Trophoblast cell (in vitro differentiated cells and primary cell): ENCODE measurements around the gene MTNR1B. TPM values are rescaled to one million over a fixed set of nuclear protein-coding genes. Genes with fewer than 3 reads are reported as not detected.

Experiments used
- DNase-seq, 2 donors: peaks; one replicate each; pipeline ENCODE4 v3.0.0-alpha.2; 2016
- H2AFZ ChIP-seq: 2 replicates; pipeline ENCODE4 v1.6.1; 2013; ENCODE audit warnings: low read length, moderate library complexity, mild to moderate bottlenecking; ENCODE audit not compliant: insufficient read depth, poor library complexity
- H2AK5ac ChIP-seq: 2 replicates; pipeline ENCODE4 v1.6.1; 2013; ENCODE audit warnings: mild to moderate bottlenecking, low read length
- H2BK120ac ChIP-seq: 2 replicates; pipeline ENCODE4 v1.6.1; 2013; ENCODE audit warnings: low read length, mild to moderate bottlenecking, moderate library complexity; ENCODE audit not compliant: insufficient read depth, poor library complexity
- H2BK12ac ChIP-seq: 2 replicates; pipeline ENCODE4 v1.6.1; 2013; ENCODE audit warnings: mild to moderate bottlenecking, low read length, moderate library complexity
- H2BK5ac ChIP-seq: 2 replicates; pipeline ENCODE4 v1.6.1; 2013; ENCODE audit warnings: low read length, low read depth, moderate library complexity, mild to moderate bottlenecking; ENCODE audit not compliant: poor library complexity
- H3K14ac ChIP-seq: 2 replicates; pipeline ENCODE4 v1.6.1; 2013; ENCODE audit warnings: mild to moderate bottlenecking, low read length
- H3K18ac ChIP-seq: 2 replicates; pipeline ENCODE4 v1.6.1; 2013; ENCODE audit warnings: mild to moderate bottlenecking, low read length
- H3K23ac ChIP-seq: 2 replicates; pipeline ENCODE4 v1.6.1; 2013; ENCODE audit warnings: low read length
- H3K27ac ChIP-seq: 2 replicates; pipeline ENCODE4 v1.5.1; 2013; ENCODE audit warnings: low read depth, mild to moderate bottlenecking, inconsistent platforms, low read length, moderate library complexity
- H3K27me3 ChIP-seq: 2 replicates; pipeline ENCODE4 v1.6.1; 2013; ENCODE audit warnings: inconsistent platforms, mild to moderate bottlenecking, low read length, moderate library complexity; ENCODE audit not compliant: insufficient read depth
- H3K36me3 ChIP-seq, 2 experiments: 1 replicate in 1 of 2; 2 replicates in 1 of 2; pipeline ENCODE4 v1.6.1; 2013; ENCODE audit warnings: low read length in 2 of 2, mild to moderate bottlenecking in 2 of 2, moderate library complexity in 1 of 2; ENCODE audit not compliant: insufficient read depth in 2 of 2, control insufficient read depth in 1 of 2
- H3K4ac ChIP-seq: 2 replicates; pipeline ENCODE4 v1.6.1; 2013; ENCODE audit warnings: low read depth, mild to moderate bottlenecking, low read length, moderate library complexity
- H3K4me1 ChIP-seq, 2 experiments: 1 replicate in 1 of 2; 2 replicates in 1 of 2; pipeline ENCODE4 v1.6.1; 2013; ENCODE audit warnings: low read length in 2 of 2, mild to moderate bottlenecking in 2 of 2, moderate library complexity in 1 of 2; ENCODE audit not compliant: insufficient read depth in 2 of 2, control insufficient read depth in 1 of 2
- H3K4me2 ChIP-seq: 2 replicates; pipeline ENCODE4 v1.6.1; 2013; ENCODE audit warnings: inconsistent platforms, mild to moderate bottlenecking, low read length, moderate library complexity
- H3K4me3 ChIP-seq: 2 replicates; pipeline ENCODE4 v1.5.1; 2013; ENCODE audit warnings: mild to moderate bottlenecking, low read depth, low read length, inconsistent platforms
- H3K79me1 ChIP-seq: one replicate; pipeline ENCODE4 v1.6.1; 2013; ENCODE audit warnings: low read length
- H3K79me2 ChIP-seq: 2 replicates; pipeline ENCODE4 v1.6.1; 2013; ENCODE audit warnings: low read length, mild to moderate bottlenecking; ENCODE audit not compliant: control insufficient read depth, insufficient read depth, poor library complexity
- H3K9ac ChIP-seq: 2 replicates; pipeline ENCODE4 v1.6.1; 2013; ENCODE audit warnings: mild to moderate bottlenecking, low read length
- H3K9me3 ChIP-seq: 2 replicates; pipeline ENCODE4 v1.6.1; 2013; ENCODE audit warnings: low read depth, mild to moderate bottlenecking, control low read depth, inconsistent platforms, low read length; ENCODE audit not compliant: insufficient read depth
- H4K12ac ChIP-seq: 2 replicates; pipeline ENCODE4 v1.6.1; 2013; ENCODE audit warnings: low read depth, mild to moderate bottlenecking, low read length, moderate library complexity
- H4K8ac ChIP-seq: 2 replicates; pipeline ENCODE4 v1.6.1; 2013; ENCODE audit warnings: low read depth, mild to moderate bottlenecking, low read length, moderate library complexity
- H4K91ac ChIP-seq: one replicate; pipeline ENCODE4 v1.6.1; 2013; ENCODE audit warnings: low read depth, mild to moderate bottlenecking, low read length, moderate library complexity
- WGBS: extraction: QIAGEN DNeasy Blood & Tissue Kit; methylation state at CpG from one replicate; pipeline ENCODE4 v1.1.7; 2013; ENCODE audit warnings: missing lambda C conversion rate; ENCODE audit not compliant: insufficient read length, insufficient coverage; ENCODE audit errors: extremely low coverage; 5-methylcytosine and 5-hydroxymethylcytosine counted together
- polyA plus RNA-seq: library from polyadenylated mRNA; stranded (reverse); fragments of 200-250 nt; gene quantifications from 2 replicates; pipeline ENCODE4 v1.2.3, GENCODE V29; 2013

Gene MTNR1B
- 1.6 and 2.2 TPM in 2 replicates for polyA plus RNA-seq

- peaks cover 15% of the 10 kb centered on the region for H3K27me3 ChIP-seq
- H4K12ac ChIP-seq = no peak within 1 kb of the TSS
- DNase-seq = no peak
- no peak within 1 kb of the TSS for H2AFZ ChIP-seq
- H3K4me2 ChIP-seq = peak within 1 kb of the TSS; percentile 20
- H4K8ac ChIP-seq = no peak within 1 kb of the TSS
- no peaks in the 10 kb centered on the region for H3K79me1 ChIP-seq
- no peak within 1 kb of the TSS for H4K91ac ChIP-seq
- no peak within 1 kb of the TSS for H3K4me3 ChIP-seq
- no peak within 1 kb of the TSS for H2BK5ac ChIP-seq
- H3K23ac ChIP-seq = no peak within 1 kb of the TSS
- no peaks in the 10 kb centered on the region for H3K79me2 ChIP-seq
- no peak within 1 kb of the TSS for H3K18ac ChIP-seq
- H2BK12ac ChIP-seq = no peak within 1 kb of the TSS
- peaks cover 3% of the 10 kb centered on the region for H3K9me3 ChIP-seq
- no peak within 1 kb of the TSS for H2BK120ac ChIP-seq
- H3K36me3 ChIP-seq = no peaks in the 10 kb centered on the region
- WGBS = no CpG with 5 or more reads among the region's 58 CpGs
- no peak within 1 kb of the TSS for H3K4ac ChIP-seq
- peaks cover 0 to 3% of the 10 kb centered on the region in 2 experiments for H3K4me1 ChIP-seq
- H3K27ac ChIP-seq = no peak within 1 kb of the TSS
- H2AK5ac ChIP-seq = no peak within 1 kb of the TSS
- H3K14ac ChIP-seq = no peak within 1 kb of the TSS
- no peak within 1 kb of the TSS for H3K9ac ChIP-seq
These were observed at the start of gene MTNR1B for GRCh38 chr11:92969634-92970347. TSS of gene MTNR1B (plus strand) at chr11:92969651. CDS start at chr11:92969726, 75 bp downstream.

DNA sequence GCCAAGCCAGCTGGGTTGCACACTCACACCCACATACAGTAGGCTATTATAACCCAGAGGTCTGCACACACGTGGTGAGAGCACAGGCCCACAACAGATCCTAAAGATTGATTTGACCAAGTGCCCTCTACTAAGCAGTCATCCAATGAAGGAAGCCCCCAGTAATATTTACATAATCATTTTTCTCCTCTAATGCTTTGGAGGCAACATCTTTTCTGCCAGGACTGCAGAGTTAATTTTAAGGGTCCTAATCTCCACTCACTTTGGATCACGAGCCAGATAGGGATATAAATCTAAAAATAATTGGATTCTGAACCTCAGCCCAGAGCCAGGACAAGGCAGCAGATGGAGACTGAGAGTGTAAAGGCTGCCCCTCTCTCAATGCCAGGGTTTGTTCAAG, 49.1 kb upstream of the MTNR1B start:
- H3K18ac ChIP-seq = no peak overlapping the region
- H3K27me3 ChIP-seq = no peaks in the 10 kb centered on the region
- H3K4me1 ChIP-seq = no peaks in the 10 kb centered on the region
- H2BK120ac ChIP-seq = no peak overlapping the region
- no peak overlapping the region for H3K23ac ChIP-seq
- no peak overlapping the region for H2BK5ac ChIP-seq
- no peak overlapping the region for H3K4ac ChIP-seq
- no peaks in the 10 kb centered on the region for H3K36me3 ChIP-seq
- H2BK12ac ChIP-seq = no peak overlapping the region
- no peak overlapping the region for H3K4me2 ChIP-seq
- no peak overlapping the region for H3K14ac ChIP-seq
- WGBS = no CpG with 5 or more reads among the region's 2 CpGs
- no peaks in the 10 kb centered on the region for H3K79me1 ChIP-seq
- no peak overlapping the region for H3K4me3 ChIP-seq
- no peak overlapping the region for H2AK5ac ChIP-seq
- H4K91ac ChIP-seq = no peak overlapping the region
- peaks cover 6% of the 10 kb centered on the region for H3K9me3 ChIP-seq
- no peaks in the 10 kb centered on the region for H3K79me2 ChIP-seq
- H4K8ac ChIP-seq = no peak overlapping the region
- H3K9ac ChIP-seq = no peak overlapping the region
- no peak overlapping the region for H2AFZ ChIP-seq
- H3K27ac ChIP-seq = no peak overlapping the region
- H4K12ac ChIP-seq = no peak overlapping the region
- DNase-seq = no peak

DNA sequence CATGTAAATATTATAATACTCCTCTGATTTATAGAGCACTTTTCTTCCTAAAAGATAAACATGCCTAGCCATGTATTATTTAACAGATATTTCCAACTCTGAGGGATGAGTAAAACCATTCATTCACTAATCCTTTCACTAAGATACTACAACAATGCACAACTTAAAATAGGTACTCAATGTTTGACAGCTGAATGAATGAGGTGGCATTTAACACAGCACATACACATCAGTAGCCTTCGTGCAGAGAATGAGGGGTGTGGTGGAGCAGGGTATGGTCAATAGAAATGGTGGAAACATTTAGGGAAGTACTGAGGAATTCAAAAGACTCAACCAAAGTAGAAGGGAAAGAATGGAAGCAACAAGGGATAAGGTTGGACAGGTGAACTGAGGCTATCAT, 46.7 kb upstream of the MTNR1B start:
- Histone ChIP-seq H2AK5ac (no peak overlapping the region), H2BK5ac (no peak overlapping the region), H3K4me2 (no peak overlapping the region), H3K4me3 (no peak overlapping the region), H3K79me1 (no peaks in the 10 kb centered on the region), H2BK12ac (no peak overlapping the region), H3K27me3 (no peaks in the 10 kb centered on the region), H3K4ac (no peak overlapping the region), H3K27ac (no peak overlapping the region), H4K91ac (no peak overlapping the region), H3K79me2 (no peaks in the 10 kb centered on the region), H2AFZ (no peak overlapping the region), H3K9me3 (no peaks in the 10 kb centered on the region), H3K4me1 (no peaks in the 10 kb centered on the region), H3K18ac (no peak overlapping the region), H4K8ac (no peak overlapping the region), H3K36me3 (no peaks in the 10 kb centered on the region), H3K14ac (no peak overlapping the region), H2BK120ac (no peak overlapping the region), H3K23ac (no peak overlapping the region), H4K12ac (no peak overlapping the region), H3K9ac (no peak overlapping the region)
- WGBS = no CpG with 5 or more reads among the region's 1 CpG
- no peak for DNase-seq

DNA sequence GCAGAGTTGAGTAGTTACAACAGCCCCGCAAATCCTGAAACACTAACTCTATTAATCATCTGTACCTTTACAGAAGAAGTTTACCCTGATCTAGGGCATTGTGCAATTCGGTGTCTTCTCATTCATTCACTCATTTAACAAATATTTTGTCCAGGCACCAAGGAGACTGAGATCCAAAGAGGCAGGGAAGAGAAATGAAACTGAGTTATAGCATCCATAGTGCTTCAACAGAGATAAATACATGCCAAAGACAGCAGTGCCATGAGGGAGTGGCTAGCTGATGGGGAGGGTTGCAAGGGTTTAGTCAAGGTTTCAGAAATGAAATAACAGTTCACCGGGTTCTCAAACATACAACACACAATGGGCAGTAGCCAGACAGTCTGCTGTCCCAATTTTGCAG, 40.2 kb upstream of the MTNR1B start:
- no peak overlapping the region for H4K12ac ChIP-seq
- H3K4me3 ChIP-seq = no peak overlapping the region
- H3K18ac ChIP-seq = no peak overlapping the region
- H4K8ac ChIP-seq = no peak overlapping the region
- no peak overlapping the region for H3K23ac ChIP-seq
- H2AFZ ChIP-seq = no peak overlapping the region
- no peak overlapping the region for H3K9ac ChIP-seq
- H3K27ac ChIP-seq = no peak overlapping the region
- no peaks in the 10 kb centered on the region for H3K79me1 ChIP-seq
- no peaks in the 10 kb centered on the region for H3K9me3 ChIP-seq
- no peak overlapping the region for H2BK5ac ChIP-seq
- H3K14ac ChIP-seq = no peak overlapping the region
- H3K4me2 ChIP-seq = no peak overlapping the region
- H3K4ac ChIP-seq = no peak overlapping the region
- no peak overlapping the region for H4K91ac ChIP-seq
- H3K27me3 ChIP-seq = no peaks in the 10 kb centered on the region
- no peaks in the 10 kb centered on the region for H3K79me2 ChIP-seq
- H2BK120ac ChIP-seq = no peak overlapping the region
- no CpG with 5 or more reads among the region's 3 CpGs for WGBS
- no peak overlapping the region for H2BK12ac ChIP-seq
- no peak overlapping the region for H2AK5ac ChIP-seq
- H3K4me1 ChIP-seq = no peaks in the 10 kb centered on the region
- DNase-seq = peak; percentile 69 to 93
- no peaks in the 10 kb centered on the region for H3K36me3 ChIP-seq
